Urothelium cell line (cell line): Measurements from ENCODE around the gene UBE2Q1.

Experiments
- DNase-seq: peaks from one replicate; pipeline ENCODE4 v3.0.0; 2011; ENCODE audit warnings: low spot score, mixed read lengths
- FAIRE-seq: peaks from 2 replicates; lab custom pipeline; 2011; peaks lifted over from hg19 to GRCh38; lab: Jason Lieb, UNC

Gene UBE2Q1

GRCh38 chr1:154557939-154558719 lies at the start of gene UBE2Q1:
UBE2Q1 (minus strand) TSS chr1:154558662; CDS start chr1:154558553, 109 bp downstream.
- FAIRE-seq: no peak
- DNase-seq: no peak

GRCh38 chr1:154607609-154608396 lies 49.3 kb upstream of the UBE2Q1 start, which contains the start of gene ADAR:
ADAR (minus strand) TSS chr1:154608186; CDS start chr1:154608006, 180 bp downstream.
- DNase-seq (peak; percentile 83), FAIRE-seq (no peak)

GRCh38 chr1:154607106-154607608 lies 48.7 kb upstream of the UBE2Q1 start:
- FAIRE-seq (no peak), DNase-seq (no peak)

GRCh38 chr1:154605534-154605933 lies 47.1 kb upstream of the UBE2Q1 start:
- DNase-seq (no peak), FAIRE-seq (no peak)

- DNase-seq: no peak
- no peak for FAIRE-seq
These were observed 44.9 kb upstream of the UBE2Q1 start for GRCh38 chr1:154603317-154603716.

- no peak for DNase-seq
- FAIRE-seq: no peak
These were observed 41.2 kb upstream of the UBE2Q1 start for GRCh38 chr1:154599658-154600057.

- FAIRE-seq (no peak), DNase-seq (no peak)
These were observed 40.6 kb upstream of the UBE2Q1 start for GRCh38 chr1:154598871-154599635.

- FAIRE-seq (no peak), DNase-seq (no peak)
These were observed 37.2 kb upstream of the UBE2Q1 start for GRCh38 chr1:154595621-154596020.

- FAIRE-seq (no peak), DNase-seq (no peak)
These were observed 36.3 kb upstream of the UBE2Q1 start for GRCh38 chr1:154594811-154595210.

GRCh38 chr1:154593390-154593789 lies 34.9 kb upstream of the UBE2Q1 start:
- DNase-seq (no peak), FAIRE-seq (no peak)

GRCh38 chr1:154591206-154591605 lies 32.7 kb upstream of the UBE2Q1 start:
- FAIRE-seq: no peak
- DNase-seq: no peak

GRCh38 chr1:154590756-154591155 lies 32.3 kb upstream of the UBE2Q1 start:
- FAIRE-seq (no peak), DNase-seq (no peak)

- no peak for FAIRE-seq
- no peak for DNase-seq
These were observed 31.3 kb upstream of the UBE2Q1 start for GRCh38 chr1:154589780-154590179.

- no peak for FAIRE-seq
These were observed 28.2 kb upstream of the UBE2Q1 start for GRCh38 chr1:154586641-154587040.

GRCh38 chr1:154586231-154586630 lies 27.8 kb upstream of the UBE2Q1 start:
- FAIRE-seq (no peak), DNase-seq (no peak)

More at GRCh38 chr1:154586641-154587040, 28.2 kb upstream of the UBE2Q1 start:
- no peak for DNase-seq

GRCh38 chr1:154584267-154584994 lies 26.0 kb upstream of the UBE2Q1 start:
- DNase-seq (no peak), FAIRE-seq (no peak)

- DNase-seq (no peak), FAIRE-seq (no peak)
These were observed 25.3 kb upstream of the UBE2Q1 start for GRCh38 chr1:154583773-154584172.

- DNase-seq: no peak
- FAIRE-seq: no peak
These were observed 24.4 kb upstream of the UBE2Q1 start for GRCh38 chr1:154582885-154583284.

GRCh38 chr1:154581766-154582165 lies 23.3 kb upstream of the UBE2Q1 start:
- no peak for FAIRE-seq
- DNase-seq: no peak

- FAIRE-seq: no peak
- no peak for DNase-seq
These were observed 20.9 kb upstream of the UBE2Q1 start for GRCh38 chr1:154579374-154579773.
